Neuronal stem cell (in vitro differentiated cells): ENCODE data around the gene LAMTOR3.
A peak's percentile ranks its signal among the peaks of the same experiment; 100 is the strongest.

ENCODE experiments used
- DNase-seq: peaks from one replicate; pipeline ENCODE4 v3.0.0-alpha.2; 2013; ENCODE audit warnings: low spot score
- H2AFZ ChIP-seq: one replicate; pipeline ENCODE4 v1.6.1; 2013; ENCODE audit warnings: mild to moderate bottlenecking, low read length, inconsistent platforms
- H2AK5ac ChIP-seq: 2 replicates; pipeline ENCODE4 v1.6.1; 2013; ENCODE audit warnings: low read depth, mild to moderate bottlenecking, inconsistent platforms, low read length, moderate library complexity, mixed read lengths
- H2BK120ac ChIP-seq: 2 replicates; pipeline ENCODE4 v1.6.1; 2013; ENCODE audit warnings: low read depth, mild to moderate bottlenecking, inconsistent platforms, low read length, moderate library complexity, mixed read lengths
- H2BK12ac ChIP-seq: one replicate; pipeline ENCODE4 v1.6.1; 2013; ENCODE audit warnings: low read length, inconsistent platforms
- H2BK15ac ChIP-seq: 2 replicates; pipeline ENCODE4 v1.6.1; 2013; ENCODE audit warnings: mild to moderate bottlenecking, low read length, inconsistent platforms, mixed read lengths
- H2BK5ac ChIP-seq: one replicate; pipeline ENCODE4 v1.6.1; 2013; ENCODE audit warnings: inconsistent platforms, mild to moderate bottlenecking, low read length, moderate library complexity
- H3K14ac ChIP-seq: one replicate; pipeline ENCODE4 v1.6.1; 2013; ENCODE audit warnings: low read length, inconsistent platforms
- H3K18ac ChIP-seq: 2 replicates; pipeline ENCODE4 v1.6.1; 2013; ENCODE audit warnings: low read length, inconsistent platforms
- H3K23ac ChIP-seq: 2 replicates; pipeline ENCODE4 v1.6.1; 2013; ENCODE audit warnings: low read depth, mild to moderate bottlenecking, mixed read lengths, low read length, inconsistent platforms; ENCODE audit not compliant: poor library complexity
- H3K27ac ChIP-seq: replicated peaks from 3 replicates; pipeline ENCODE4 v1.5.1; 2013; ENCODE audit warnings: low read length, inconsistent platforms
- H3K27me3 ChIP-seq, 3 experiments: 2 replicates each; pipeline ENCODE4 v1.6.1; 2013; ENCODE audit warnings: low read length in 3 of 3, mild to moderate bottlenecking in 2 of 3, inconsistent platforms in 1 of 3, low read depth in 1 of 3, mixed read lengths in 1 of 3, moderate library complexity in 1 of 3; ENCODE audit not compliant: control insufficient read depth in 3 of 3, insufficient read depth in 3 of 3
- H3K36me3 ChIP-seq, 2 donors: replicated peaks in 1 of 2; 2 replicates each; pipeline ENCODE4 v1.6.1; 2013; ENCODE audit warnings: low read length in 2 of 2; ENCODE audit not compliant: control insufficient read depth in 2 of 2, insufficient read depth in 2 of 2
- H3K4ac ChIP-seq: 2 replicates; pipeline ENCODE4 v1.6.1; 2013; ENCODE audit warnings: inconsistent platforms, mild to moderate bottlenecking, low read length, moderate library complexity
- H3K4me1 ChIP-seq, 2 donors: 1 replicate in 1 of 2; 2 replicates in 1 of 2; pipeline ENCODE4 v1.6.1; 2013; ENCODE audit warnings: low read length in 2 of 2, low read depth in 1 of 2; ENCODE audit not compliant: control insufficient read depth in 2 of 2, insufficient read depth in 1 of 2
- H3K4me2 ChIP-seq: one replicate; pipeline ENCODE4 v1.6.1; 2013; ENCODE audit warnings: mild to moderate bottlenecking, low read length, inconsistent platforms; ENCODE audit not compliant: insufficient read depth, poor library complexity, severe bottlenecking
- H3K4me3 ChIP-seq, 2 donors: 2 replicates each; pipeline ENCODE4 v1.5.1; 2013; ENCODE audit warnings: low read length in 2 of 2, mild to moderate bottlenecking in 2 of 2, inconsistent platforms in 1 of 2, moderate library complexity in 1 of 2
- H3K79me1 ChIP-seq: one replicate; pipeline ENCODE4 v1.6.1; 2013; ENCODE audit warnings: low read depth, mild to moderate bottlenecking, inconsistent platforms, low read length, moderate library complexity
- H3K9ac ChIP-seq: one replicate; pipeline ENCODE4 v1.6.1; 2013; ENCODE audit warnings: mild to moderate bottlenecking, low read depth, low read length, inconsistent platforms; ENCODE audit not compliant: poor library complexity
- H3K9me3 ChIP-seq, 2 donors: replicated peaks in 1 of 2; 2 replicates each; pipeline versions ENCODE3 to v1.6.1; 2013; ENCODE audit warnings: low read length in 2 of 2, mild to moderate bottlenecking in 2 of 2, inconsistent platforms in 1 of 2, low read depth in 1 of 2, mixed read lengths in 1 of 2, moderate library complexity in 1 of 2; ENCODE audit not compliant: control insufficient read depth in 2 of 2, insufficient read depth in 1 of 2
- H4K8ac ChIP-seq: one replicate; pipeline ENCODE4 v1.6.1; 2013; ENCODE audit warnings: low read depth, mild to moderate bottlenecking, inconsistent platforms, low read length, moderate library complexity
- H4K91ac ChIP-seq: one replicate; pipeline ENCODE4 v1.6.1; 2013; ENCODE audit warnings: low read length, low read depth, mild to moderate bottlenecking, inconsistent platforms; ENCODE audit not compliant: poor library complexity
- WGBS, 2 donors: extraction: QIAGEN DNeasy Blood & Tissue Kit; methylation state at CpG; one replicate each; pipeline ENCODE4 v1.1.7; 2013; ENCODE audit warnings: missing lambda C conversion rate in 2 of 2, mixed read lengths in 1 of 2; ENCODE audit not compliant: insufficient read length in 2 of 2, insufficient replicate concordance in 1 of 2; ENCODE audit errors: extremely low coverage in 2 of 2; 5-methylcytosine and 5-hydroxymethylcytosine counted together

LAMTOR3 gene

GRCh38 chr4:99848591-99849001, 45.6 kb downstream of the LAMTOR3 start:
- Histone ChIP-seq H3K4ac (no peak overlapping the region), H2BK5ac (no peak overlapping the region), H4K91ac (no peak overlapping the region), H2BK15ac (no peak overlapping the region), H3K14ac (no peak overlapping the region), H3K27me3 (no peaks in the 10 kb centered on the region), H3K79me1 (no peaks in the 10 kb centered on the region), H2BK120ac (no peak overlapping the region), H4K8ac (no peak overlapping the region), H2AK5ac (no peak overlapping the region), H3K9ac (no peak overlapping the region), H3K9me3 (peaks cover 0 to 3% of the 10 kb centered on the region in 2 donors), H3K4me3 (no peak overlapping the region), H3K27ac (no peak overlapping the region), H2BK12ac (no peak overlapping the region), H3K4me2 (no peak overlapping the region), H3K23ac (no peak overlapping the region), H3K36me3 (no peaks in the 10 kb centered on the region), H2AFZ (no peak overlapping the region), H3K4me1 (peaks cover 0 to 9% of the 10 kb centered on the region in 2 donors), H3K18ac (no peak overlapping the region)
- no peak for DNase-seq
- WGBS, 2 donors: no CpG with 5 or more reads among the region's 4 CpGs

- H3K4me3 ChIP-seq: no peak overlapping the region
- H3K27me3 ChIP-seq: no peaks in the 10 kb centered on the region
- no peak overlapping the region for H3K4me2 ChIP-seq
- H3K27ac ChIP-seq: no peak overlapping the region
- DNase-seq: no peak
- no peak overlapping the region for H3K14ac ChIP-seq
- no peak overlapping the region for H4K91ac ChIP-seq
- no peak overlapping the region for H3K23ac ChIP-seq
- no peak overlapping the region for H2AK5ac ChIP-seq
- H3K36me3 ChIP-seq: no peaks in the 10 kb centered on the region
- no peak overlapping the region for H2BK120ac ChIP-seq
- H2BK12ac ChIP-seq: no peak overlapping the region
- H4K8ac ChIP-seq: no peak overlapping the region
- peaks cover 0 to 8% of the 10 kb centered on the region in 2 donors for H3K4me1 ChIP-seq
- H2BK15ac ChIP-seq: no peak overlapping the region
- no peaks in the 10 kb centered on the region for H3K9me3 ChIP-seq
- no peaks in the 10 kb centered on the region for H3K79me1 ChIP-seq
- no peak overlapping the region for H3K18ac ChIP-seq
- no peak overlapping the region for H3K4ac ChIP-seq
- no peak overlapping the region for H2AFZ ChIP-seq
- H2BK5ac ChIP-seq: no peak overlapping the region
- WGBS, 2 donors: no CpG with 5 or more reads among the region's 10 CpGs
- no peak overlapping the region for H3K9ac ChIP-seq
Observed at GRCh38 chr4:99847362-99847976, 46.8 kb downstream of the LAMTOR3 start.

GRCh38 chr4:99846891-99847290, 47.3 kb downstream of the LAMTOR3 start:
- Histone ChIP-seq H3K9ac (no peak overlapping the region), H2BK15ac (no peak overlapping the region), H2BK5ac (no peak overlapping the region), H3K18ac (no peak overlapping the region), H3K4me2 (no peak overlapping the region), H3K4me1 (peaks cover 2 to 10% of the 10 kb centered on the region in 2 donors), H3K27ac (no peak overlapping the region), H3K4me3 (no peak overlapping the region), H2BK12ac (no peak overlapping the region), H3K27me3 (no peaks in the 10 kb centered on the region), H4K91ac (no peak overlapping the region), H3K23ac (no peak overlapping the region), H3K9me3 (no peaks in the 10 kb centered on the region), H2AK5ac (no peak overlapping the region), H2BK120ac (no peak overlapping the region), H3K79me1 (no peaks in the 10 kb centered on the region), H3K14ac (no peak overlapping the region), H3K4ac (no peak overlapping the region), H3K36me3 (no peaks in the 10 kb centered on the region), H4K8ac (no peak overlapping the region), H2AFZ (no peak overlapping the region)
- no CpG with 5 or more reads among the region's 1 CpG for WGBS, 2 donors
- no peak for DNase-seq

- H2AFZ ChIP-seq: peak overlapping the region; percentile 51
- no CpG with 5 or more reads among the region's 2 CpGs for WGBS, 2 donors
- H2BK12ac ChIP-seq: no peak overlapping the region
- DNase-seq: no peak
- H2BK15ac ChIP-seq: no peak overlapping the region
- H3K9me3 ChIP-seq: no peaks in the 10 kb centered on the region
- no peak overlapping the region for H4K91ac ChIP-seq
- no peak overlapping the region for H2BK5ac ChIP-seq
- H2BK120ac ChIP-seq: no peak overlapping the region
- H3K9ac ChIP-seq: no peak overlapping the region
- no peak overlapping the region for H2AK5ac ChIP-seq
- no peaks in the 10 kb centered on the region for H3K79me1 ChIP-seq
- no peak overlapping the region for H4K8ac ChIP-seq
- H3K4ac ChIP-seq: no peak overlapping the region
- H3K23ac ChIP-seq: no peak overlapping the region
- H3K4me3 ChIP-seq: no peak overlapping the region
- no peak overlapping the region for H3K18ac ChIP-seq
- H3K14ac ChIP-seq: no peak overlapping the region
- H3K27ac ChIP-seq: no peak overlapping the region
- H3K4me2 ChIP-seq: no peak overlapping the region
- no peaks in the 10 kb centered on the region for H3K27me3 ChIP-seq
- peaks cover 2 to 10% of the 10 kb centered on the region in 2 donors for H3K4me1 ChIP-seq
- no peaks in the 10 kb centered on the region for H3K36me3 ChIP-seq
Observed at GRCh38 chr4:99845708-99846469, 48.3 kb downstream of the LAMTOR3 start.
